ENCODE data around the gene SLC25A51.

Gene SLC25A51

GRCh38 chr9:37946971-37947370, 43.0 kb upstream of the SLC25A51 start:
- H3K27me3 ChIP-seq (ENCODE audit: control insufficient read depth in 1 of 2, insufficient read depth in 2 of 2, low read length in 2 of 2): no peaks in the 10 kb centered on the region
- no peaks in the 10 kb centered on the region for H3K4me1 ChIP-seq (ENCODE audit: control insufficient read depth in 1 of 2, insufficient read depth in 2 of 2, low read length in 2 of 2)
- H3K9me3 ChIP-seq (ENCODE audit: control insufficient read depth in 1 of 2, low read length in 2 of 2): no peaks in the 10 kb centered on the region
- H3K4me3 ChIP-seq (ENCODE audit: low read depth in 1 of 2, low read length in 2 of 2): no peak overlapping the region
- peaks cover 17 to 75% of the 10 kb centered on the region in 2 donors for H3K36me3 ChIP-seq (ENCODE audit: control insufficient read depth in 1 of 2, insufficient read depth in 2 of 2, low read length in 2 of 2)
- no peak overlapping the region for H3K27ac ChIP-seq (ENCODE audit: low read depth, low read length)
- H3K9ac ChIP-seq (ENCODE audit: low read depth in 1 of 2, low read length in 2 of 2): no peak overlapping the region

GRCh38 chr9:37946041-37946440, 42.1 kb upstream of the SLC25A51 start:
- Histone ChIP-seq H3K36me3 (ENCODE audit: control insufficient read depth in 1 of 2, insufficient read depth in 2 of 2, low read length in 2 of 2) (peaks cover 17 to 67% of the 10 kb centered on the region in 2 donors), H3K27me3 (ENCODE audit: control insufficient read depth in 1 of 2, insufficient read depth in 2 of 2, low read length in 2 of 2) (no peaks in the 10 kb centered on the region), H3K4me1 (ENCODE audit: control insufficient read depth in 1 of 2, insufficient read depth in 2 of 2, low read length in 2 of 2) (no peaks in the 10 kb centered on the region), H3K4me3 (ENCODE audit: low read depth in 1 of 2, low read length in 2 of 2) (no peak overlapping the region), H3K27ac (ENCODE audit: low read depth, low read length) (no peak overlapping the region), H3K9ac (ENCODE audit: low read depth in 1 of 2, low read length in 2 of 2) (no peak overlapping the region), H3K9me3 (ENCODE audit: control insufficient read depth in 1 of 2, low read length in 2 of 2) (no peaks in the 10 kb centered on the region)

GRCh38 chr9:37944671-37945481, 40.9 kb upstream of the SLC25A51 start:
- Histone ChIP-seq H3K9ac (ENCODE audit: low read depth in 1 of 2, low read length in 2 of 2) (no peak overlapping the region), H3K36me3 (ENCODE audit: control insufficient read depth in 1 of 2, insufficient read depth in 2 of 2, low read length in 2 of 2) (peaks cover 17 to 58% of the 10 kb centered on the region in 2 donors), H3K4me1 (ENCODE audit: control insufficient read depth in 1 of 2, insufficient read depth in 2 of 2, low read length in 2 of 2) (no peaks in the 10 kb centered on the region), H3K27ac (ENCODE audit: low read depth, low read length) (no peak overlapping the region), H3K4me3 (ENCODE audit: low read depth in 1 of 2, low read length in 2 of 2) (no peak overlapping the region), H3K27me3 (ENCODE audit: control insufficient read depth in 1 of 2, insufficient read depth in 2 of 2, low read length in 2 of 2) (no peaks in the 10 kb centered on the region), H3K9me3 (ENCODE audit: control insufficient read depth in 1 of 2, low read length in 2 of 2) (no peaks in the 10 kb centered on the region)

GRCh38 chr9:37944266-37944650, 40.3 kb upstream of the SLC25A51 start:
- Histone ChIP-seq H3K4me1 (ENCODE audit: control insufficient read depth in 1 of 2, insufficient read depth in 2 of 2, low read length in 2 of 2) (no peaks in the 10 kb centered on the region), H3K9ac (ENCODE audit: low read depth in 1 of 2, low read length in 2 of 2) (no peak overlapping the region), H3K9me3 (ENCODE audit: control insufficient read depth in 1 of 2, low read length in 2 of 2) (no peaks in the 10 kb centered on the region), H3K27me3 (ENCODE audit: control insufficient read depth in 1 of 2, insufficient read depth in 2 of 2, low read length in 2 of 2) (no peaks in the 10 kb centered on the region), H3K4me3 (ENCODE audit: low read depth in 1 of 2, low read length in 2 of 2) (no peak overlapping the region), H3K27ac (ENCODE audit: low read depth, low read length) (no peak overlapping the region), H3K36me3 (ENCODE audit: control insufficient read depth in 1 of 2, insufficient read depth in 2 of 2, low read length in 2 of 2) (peaks cover 17 to 58% of the 10 kb centered on the region in 2 donors)

- Histone ChIP-seq H3K27ac (ENCODE audit: low read depth, low read length) (no peak overlapping the region), H3K9me3 (ENCODE audit: control insufficient read depth in 1 of 2, low read length in 2 of 2) (no peaks in the 10 kb centered on the region), H3K4me1 (ENCODE audit: control insufficient read depth in 1 of 2, insufficient read depth in 2 of 2, low read length in 2 of 2) (no peaks in the 10 kb centered on the region), H3K9ac (ENCODE audit: low read depth in 1 of 2, low read length in 2 of 2) (no peak overlapping the region), H3K4me3 (ENCODE audit: low read depth in 1 of 2, low read length in 2 of 2) (no peak overlapping the region), H3K36me3 (ENCODE audit: control insufficient read depth in 1 of 2, insufficient read depth in 2 of 2, low read length in 2 of 2) (peaks cover 17 to 57% of the 10 kb centered on the region in 2 donors), H3K27me3 (ENCODE audit: control insufficient read depth in 1 of 2, insufficient read depth in 2 of 2, low read length in 2 of 2) (no peaks in the 10 kb centered on the region)
Observed at GRCh38 chr9:37943345-37944265, 39.7 kb upstream of the SLC25A51 start.

GRCh38 chr9:37942621-37943344, 38.9 kb upstream of the SLC25A51 start:
- H3K9ac ChIP-seq (ENCODE audit: low read depth in 1 of 2, low read length in 2 of 2): no peak overlapping the region
- H3K4me1 ChIP-seq (ENCODE audit: control insufficient read depth in 1 of 2, insufficient read depth in 2 of 2, low read length in 2 of 2): no peaks in the 10 kb centered on the region
- H3K27me3 ChIP-seq (ENCODE audit: control insufficient read depth in 1 of 2, insufficient read depth in 2 of 2, low read length in 2 of 2): no peaks in the 10 kb centered on the region
- peaks cover 12 to 49% of the 10 kb centered on the region in 2 donors for H3K36me3 ChIP-seq (ENCODE audit: control insufficient read depth in 1 of 2, insufficient read depth in 2 of 2, low read length in 2 of 2)
- H3K27ac ChIP-seq (ENCODE audit: low read depth, low read length): no peak overlapping the region
- no peaks in the 10 kb centered on the region for H3K9me3 ChIP-seq (ENCODE audit: control insufficient read depth in 1 of 2, low read length in 2 of 2)
- H3K4me3 ChIP-seq (ENCODE audit: low read depth in 1 of 2, low read length in 2 of 2): no peak overlapping the region

- Histone ChIP-seq H3K4me3 (ENCODE audit: low read depth in 1 of 2, low read length in 2 of 2) (no peak overlapping the region), H3K4me1 (ENCODE audit: control insufficient read depth in 1 of 2, insufficient read depth in 2 of 2, low read length in 2 of 2) (no peaks in the 10 kb centered on the region), H3K9ac (ENCODE audit: low read depth in 1 of 2, low read length in 2 of 2) (no peak overlapping the region), H3K27ac (ENCODE audit: low read depth, low read length) (no peak overlapping the region), H3K9me3 (ENCODE audit: control insufficient read depth in 1 of 2, low read length in 2 of 2) (no peaks in the 10 kb centered on the region), H3K36me3 (ENCODE audit: control insufficient read depth in 1 of 2, insufficient read depth in 2 of 2, low read length in 2 of 2) (peaks cover 5 to 34% of the 10 kb centered on the region in 2 donors), H3K27me3 (ENCODE audit: control insufficient read depth in 1 of 2, insufficient read depth in 2 of 2, low read length in 2 of 2) (no peaks in the 10 kb centered on the region)
Observed at GRCh38 chr9:37941253-37941652, 37.3 kb upstream of the SLC25A51 start.

GRCh38 chr9:37939575-37940095, 35.7 kb upstream of the SLC25A51 start:
- Histone ChIP-seq H3K4me3 (ENCODE audit: low read depth in 1 of 2, low read length in 2 of 2) (no peak overlapping the region), H3K27me3 (ENCODE audit: control insufficient read depth in 1 of 2, insufficient read depth in 2 of 2, low read length in 2 of 2) (no peaks in the 10 kb centered on the region), H3K9ac (ENCODE audit: low read depth in 1 of 2, low read length in 2 of 2) (no peak overlapping the region), H3K27ac (ENCODE audit: low read depth, low read length) (no peak overlapping the region), H3K36me3 (ENCODE audit: control insufficient read depth in 1 of 2, insufficient read depth in 2 of 2, low read length in 2 of 2) (peaks cover 0 to 21% of the 10 kb centered on the region in 2 donors), H3K9me3 (ENCODE audit: control insufficient read depth in 1 of 2, low read length in 2 of 2) (no peaks in the 10 kb centered on the region), H3K4me1 (ENCODE audit: control insufficient read depth in 1 of 2, insufficient read depth in 2 of 2, low read length in 2 of 2) (no peaks in the 10 kb centered on the region)

- no peak overlapping the region for H3K4me3 ChIP-seq (ENCODE audit: low read depth in 1 of 2, low read length in 2 of 2)
- no peak overlapping the region for H3K27ac ChIP-seq (ENCODE audit: low read depth, low read length)
- no peaks in the 10 kb centered on the region for H3K4me1 ChIP-seq (ENCODE audit: control insufficient read depth in 1 of 2, insufficient read depth in 2 of 2, low read length in 2 of 2)
- no peaks in the 10 kb centered on the region for H3K27me3 ChIP-seq (ENCODE audit: control insufficient read depth in 1 of 2, insufficient read depth in 2 of 2, low read length in 2 of 2)
- H3K36me3 ChIP-seq (ENCODE audit: control insufficient read depth in 1 of 2, insufficient read depth in 2 of 2, low read length in 2 of 2): peaks cover 0 to 16% of the 10 kb centered on the region in 2 donors
- no peak overlapping the region for H3K9ac ChIP-seq (ENCODE audit: low read depth in 1 of 2, low read length in 2 of 2)
- no peaks in the 10 kb centered on the region for H3K9me3 ChIP-seq (ENCODE audit: control insufficient read depth in 1 of 2, low read length in 2 of 2)
Observed at GRCh38 chr9:37938121-37938891, 34.4 kb upstream of the SLC25A51 start.
